HG02623 (cell line): Measurements from ENCODE around the gene ROBO3.

Experiments
- ATAC-seq: cut with Tn5 transposase; IDR thresholded peaks from one replicate; pipeline ENCODE4 v1.9.1; 2021; ENCODE audit warnings: moderate library complexity; ENCODE audit not compliant: unreplicated experiment

ROBO3 gene

GRCh38 chr11:124891373-124891861 is 26.2 kb downstream of the ROBO3 start:
- no peak for ATAC-seq

- no peak for ATAC-seq
Measured at GRCh38 chr11:124892146-124892545, 26.9 kb downstream of the ROBO3 start.

GRCh38 chr11:124892750-124893454 is 27.7 kb downstream of the ROBO3 start:
- ATAC-seq, result no peak

- ATAC-seq, result no peak
Measured at GRCh38 chr11:124893781-124894401, 28.7 kb downstream of the ROBO3 start.

- ATAC-seq, result no peak
Measured at GRCh38 chr11:124894606-124895430, 29.6 kb downstream of the ROBO3 start.

GRCh38 chr11:124895471-124895971 is 30.3 kb downstream of the ROBO3 start:
- no peak for ATAC-seq

- no peak for ATAC-seq
Measured at GRCh38 chr11:124896071-124896750, 31.0 kb downstream of the ROBO3 start.

GRCh38 chr11:124896821-124897391 is 31.7 kb downstream of the ROBO3 start:
- ATAC-seq, result no peak

GRCh38 chr11:124897674-124898262 is 32.5 kb downstream of the ROBO3 start, which contains the start of gene ROBO4:
ROBO4 (minus strand) TSS chr11:124897865; CDS start chr11:124897795, 70 bp downstream.
- no peak for ATAC-seq

- no peak for ATAC-seq
Measured at GRCh38 chr11:124898263-124898680, 33.0 kb downstream of the ROBO3 start.

GRCh38 chr11:124898711-124899110 is 33.5 kb downstream of the ROBO3 start:
- no peak for ATAC-seq

- ATAC-seq, result no peak
Measured at GRCh38 chr11:124899383-124900145, 34.3 kb downstream of the ROBO3 start.

GRCh38 chr11:124900464-124900863 is 35.2 kb downstream of the ROBO3 start:
- no peak for ATAC-seq

GRCh38 chr11:124902616-124903015 is 37.4 kb downstream of the ROBO3 start:
- ATAC-seq, result no peak

- no peak for ATAC-seq
Measured at GRCh38 chr11:124915541-124916369, 50.5 kb downstream of the ROBO3 start.

- no peak for ATAC-seq
Measured at GRCh38 chr11:124916370-124916710, 51.1 kb downstream of the ROBO3 start.

- ATAC-seq, result no peak
Measured at GRCh38 chr11:124917115-124917637, 51.9 kb downstream of the ROBO3 start.

- ATAC-seq, result no peak
Measured at GRCh38 chr11:124918950-124919349, 53.7 kb downstream of the ROBO3 start, which contains the start of gene HEPN1. HEPN1 (plus strand) TSS chr11:124919250.
